Neuron (in vitro differentiated cells): ENCODE results near the gene CST9.
"Not testable (repeated sequence)": the region's sequence is repeated elsewhere in the genome, so short reads cannot be mapped to it uniquely, and the experiment has no call there.

Experiments used
- H2AFZ ChIP-seq: one replicate; pipeline ENCODE4 v1.6.1; 2013; ENCODE audit warnings: low read depth, mild to moderate bottlenecking, inconsistent platforms, low read length, moderate library complexity
- H3K27me3 ChIP-seq: one replicate; pipeline ENCODE4 v1.6.1; 2013; ENCODE audit warnings: low read length; ENCODE audit not compliant: insufficient read depth
- H3K36me3 ChIP-seq: one replicate; pipeline ENCODE4 v1.6.1; 2013; ENCODE audit warnings: low read length; ENCODE audit not compliant: insufficient read depth
- H3K4me1 ChIP-seq: one replicate; pipeline ENCODE4 v1.6.1; 2013; ENCODE audit warnings: low read length; ENCODE audit not compliant: insufficient read depth
- H3K4me3 ChIP-seq: 2 replicates; pipeline ENCODE4 v1.5.1; 2013; ENCODE audit warnings: mild to moderate bottlenecking, low read length, moderate library complexity
- H3K9me3 ChIP-seq: one replicate; pipeline ENCODE4 v1.6.1; 2013; ENCODE audit warnings: low read length

CST9 gene

DNA sequence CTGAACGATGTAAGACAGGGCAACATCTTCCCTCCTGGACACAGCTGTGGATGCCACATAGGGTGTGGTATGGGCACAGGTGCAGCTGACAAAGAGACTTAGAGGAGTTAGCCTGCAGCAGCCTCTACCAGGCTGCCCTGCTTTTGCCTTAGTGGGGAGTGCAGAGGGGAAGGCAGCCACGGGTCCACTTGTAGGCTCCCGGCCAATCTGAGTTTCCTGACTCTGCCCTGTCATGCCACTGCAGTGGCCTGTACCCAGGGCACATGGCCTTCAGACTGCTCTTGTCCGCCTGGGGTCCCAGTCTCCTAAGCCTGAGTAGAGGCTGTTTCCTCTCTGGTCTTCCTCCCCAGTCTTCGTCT, 20.3 kb downstream of the CST9 start:
- H2AFZ ChIP-seq: no peak overlapping the region
- no peaks in the 10 kb centered on the region for H3K9me3 ChIP-seq
- H3K4me3 ChIP-seq: no peak overlapping the region
- no peaks in the 10 kb centered on the region for H3K4me1 ChIP-seq
- peaks cover 12% of the 10 kb centered on the region for H3K27me3 ChIP-seq
- H3K36me3 ChIP-seq: no peaks in the 10 kb centered on the region

DNA sequence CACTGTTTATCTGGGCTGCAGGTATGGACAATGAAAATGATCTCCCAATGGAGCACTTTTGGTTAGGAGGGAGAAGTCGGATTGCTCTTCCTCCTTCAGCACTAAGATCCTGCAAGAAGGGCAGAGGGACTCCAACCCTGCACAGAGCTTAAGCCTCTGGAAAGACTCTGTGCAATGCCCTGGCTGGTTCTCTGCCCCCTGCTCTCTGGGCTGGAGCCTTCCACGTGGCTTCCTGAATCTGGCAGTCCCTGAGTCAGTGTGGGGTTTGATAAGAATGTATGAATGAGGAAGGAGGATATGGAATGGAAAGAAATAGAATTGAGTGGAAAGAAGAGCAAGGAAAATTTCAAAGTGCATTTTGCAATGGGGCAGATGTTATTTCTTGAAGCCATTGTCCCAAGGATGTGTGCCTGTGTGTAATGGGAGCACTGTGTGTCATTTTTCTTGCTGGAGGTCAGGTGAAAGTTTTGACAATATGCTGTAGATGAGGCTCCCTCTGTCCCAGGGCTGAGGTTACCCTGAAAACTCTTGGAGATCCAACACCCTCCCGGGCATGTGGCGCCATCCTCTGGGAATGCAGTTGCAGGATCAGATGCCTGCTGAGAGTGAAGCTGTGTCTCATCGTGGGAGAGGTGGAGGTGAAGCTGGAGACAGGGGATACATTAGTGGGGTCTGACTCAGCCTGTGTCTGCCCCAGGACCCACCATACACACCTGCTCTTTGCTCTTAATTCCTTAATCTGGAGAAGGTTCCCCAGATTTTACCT, 21.1 kb downstream of the CST9 start:
- Histone ChIP-seq H3K9me3 (no peaks in the 10 kb centered on the region), H3K4me3 (no peak overlapping the region), H2AFZ (no peak overlapping the region), H3K4me1 (no peaks in the 10 kb centered on the region), H3K27me3 (peaks cover 12% of the 10 kb centered on the region), H3K36me3 (no peaks in the 10 kb centered on the region)

DNA sequence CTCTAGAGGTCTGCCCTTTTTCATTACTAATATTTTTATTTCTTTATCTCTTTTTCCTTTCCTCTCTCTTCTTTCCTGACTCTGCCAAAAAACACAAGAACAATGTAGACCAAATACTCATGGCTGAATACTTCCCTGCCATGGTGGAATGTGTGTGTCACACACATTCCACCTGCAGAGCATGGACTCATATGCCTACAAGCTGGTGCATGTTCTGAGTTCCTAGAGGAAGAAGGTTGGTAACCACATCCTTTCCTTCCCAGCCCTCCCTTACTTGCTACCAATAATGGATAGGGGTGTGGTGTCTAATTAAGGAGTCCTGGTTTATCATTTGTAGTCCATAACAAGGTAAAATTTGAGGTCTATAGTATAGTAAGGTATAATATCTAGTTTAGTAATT, 22.2 kb downstream of the CST9 start:
- no peak overlapping the region for H3K4me3 ChIP-seq
- no peak overlapping the region for H2AFZ ChIP-seq
- no peaks in the 10 kb centered on the region for H3K36me3 ChIP-seq
- no peaks in the 10 kb centered on the region for H3K9me3 ChIP-seq
- no peaks in the 10 kb centered on the region for H3K4me1 ChIP-seq
- H3K27me3 ChIP-seq: peaks cover 12% of the 10 kb centered on the region

DNA sequence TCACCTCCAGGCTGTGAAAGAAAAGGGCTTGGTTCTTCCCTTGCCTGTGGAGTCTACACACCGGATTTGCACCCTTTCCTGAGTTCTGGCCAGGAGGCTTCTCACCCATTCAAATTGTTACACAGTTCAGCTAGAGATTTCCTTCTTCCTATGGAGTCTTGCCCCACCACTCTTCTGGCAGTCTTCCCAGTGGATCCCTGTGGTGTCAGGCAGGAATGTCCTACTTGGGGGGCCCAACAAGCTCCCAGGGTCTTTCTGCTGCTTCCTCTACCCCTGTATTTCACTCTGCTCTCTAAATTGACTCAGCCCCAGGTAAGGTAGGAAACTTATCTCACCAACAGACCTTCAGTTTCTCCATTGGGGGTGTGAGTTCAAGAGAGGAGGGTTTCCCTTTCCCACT, 23.4 kb downstream of the CST9 start:
- Histone ChIP-seq H3K4me3 (no peak overlapping the region), H2AFZ (no peak overlapping the region), H3K27me3 (peaks cover 12% of the 10 kb centered on the region), H3K36me3 (no peaks in the 10 kb centered on the region), H3K4me1 (no peaks in the 10 kb centered on the region), H3K9me3 (no peaks in the 10 kb centered on the region)

DNA sequence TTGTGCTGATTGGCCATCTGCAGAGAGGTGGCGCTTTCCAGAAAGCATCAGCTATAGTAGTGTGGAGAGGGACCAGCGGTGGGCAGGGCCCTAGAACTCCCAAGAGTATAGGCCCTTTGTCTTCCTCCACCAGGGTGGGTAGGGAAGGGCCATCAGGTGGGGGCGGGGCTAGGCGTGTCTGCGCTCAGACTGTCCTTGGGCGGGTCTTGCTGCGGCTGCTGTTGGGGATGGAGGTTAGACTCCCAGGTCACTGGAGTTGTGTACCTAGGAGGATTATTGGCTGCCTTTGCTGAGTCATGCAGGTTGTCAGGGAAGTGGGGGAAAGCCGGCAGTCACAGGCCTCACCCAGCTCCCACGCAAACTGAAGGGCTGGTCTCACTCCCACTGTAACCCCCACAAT, 23.9 kb downstream of the CST9 start:
- not testable (repeated sequence) for H2AFZ ChIP-seq, H3K9me3 ChIP-seq, H3K4me1 ChIP-seq, H3K36me3 ChIP-seq, H3K4me3 ChIP-seq
- peaks cover 12% of the 10 kb centered on the region for H3K27me3 ChIP-seq

DNA sequence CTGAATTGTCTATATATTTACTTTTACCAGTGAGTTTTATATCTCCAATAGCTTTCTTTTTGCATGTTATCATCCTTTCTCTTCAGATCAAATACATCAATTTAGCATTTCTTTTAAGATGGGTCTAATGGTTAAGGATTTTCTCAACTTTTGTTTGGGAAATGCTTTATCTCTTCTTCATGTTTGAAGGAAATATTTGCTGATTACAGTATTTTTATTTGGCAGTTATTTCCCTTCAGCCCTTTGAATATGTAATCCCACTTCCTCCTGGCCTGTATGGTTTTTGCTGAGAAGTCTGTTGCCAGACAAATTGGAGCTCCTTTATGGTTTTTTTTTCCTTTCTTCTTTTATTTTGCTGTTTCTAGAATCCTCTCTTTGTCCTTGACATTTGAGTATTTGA, 30.7 kb downstream of the CST9 start:
- H3K36me3 ChIP-seq: no peaks in the 10 kb centered on the region
- H3K27me3 ChIP-seq: no peaks in the 10 kb centered on the region
- no peaks in the 10 kb centered on the region for H3K4me1 ChIP-seq
- H3K9me3 ChIP-seq: no peaks in the 10 kb centered on the region
- H3K4me3 ChIP-seq: no peak overlapping the region
- H2AFZ ChIP-seq: no peak overlapping the region

DNA sequence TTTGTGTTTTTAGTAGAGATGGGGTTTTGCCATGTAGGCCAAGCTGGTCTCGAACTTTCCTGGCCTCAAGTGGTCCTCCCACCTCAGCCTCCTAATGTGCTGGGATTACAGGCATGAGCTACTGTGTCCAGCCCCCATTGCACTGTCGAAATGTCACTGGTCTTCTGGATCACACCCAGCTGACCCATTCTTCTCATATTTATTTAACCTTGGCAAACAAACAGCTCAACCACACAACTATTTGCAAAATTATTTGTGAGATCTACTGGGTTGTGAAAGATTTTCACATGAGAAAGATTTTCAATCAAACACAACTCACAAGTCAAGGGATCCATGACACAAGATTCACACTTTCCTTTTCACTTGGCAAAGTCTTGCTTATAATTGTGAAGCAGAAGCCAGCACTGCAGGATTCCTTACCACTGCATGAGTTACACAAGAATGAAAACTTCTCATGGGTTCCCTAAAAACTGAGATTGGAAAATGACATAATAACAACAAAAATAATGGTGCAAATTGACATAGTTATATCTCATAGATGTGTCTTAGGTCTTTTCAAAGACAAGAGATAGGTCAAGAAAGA, 35.4 kb downstream of the CST9 start:
- no peaks in the 10 kb centered on the region for H3K4me1 ChIP-seq
- no peak overlapping the region for H3K4me3 ChIP-seq
- no peaks in the 10 kb centered on the region for H3K36me3 ChIP-seq
- H3K27me3 ChIP-seq: no peaks in the 10 kb centered on the region
- no peak overlapping the region for H2AFZ ChIP-seq
- no peaks in the 10 kb centered on the region for H3K9me3 ChIP-seq

DNA sequence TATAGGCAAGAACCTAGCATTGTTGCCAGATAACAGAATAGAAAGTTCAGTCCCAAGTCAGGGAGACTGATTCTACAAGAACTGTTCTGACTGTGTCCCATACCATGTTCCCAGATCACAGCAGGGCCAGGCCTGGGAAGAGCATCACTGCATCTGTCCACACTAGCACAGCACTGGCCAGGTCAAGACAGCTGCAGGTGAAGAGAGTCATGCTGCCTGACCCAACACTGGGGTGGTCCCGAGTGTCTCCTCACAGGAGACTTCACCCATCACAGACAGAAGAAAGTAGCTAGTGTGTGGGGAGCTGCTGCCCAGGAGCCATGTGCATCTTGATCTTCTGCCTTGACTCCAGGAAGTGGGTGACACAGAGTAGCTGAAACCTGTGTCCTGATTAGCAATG, 36.1 kb downstream of the CST9 start:
- no peak overlapping the region for H3K4me3 ChIP-seq
- no peaks in the 10 kb centered on the region for H3K36me3 ChIP-seq
- H3K27me3 ChIP-seq: no peaks in the 10 kb centered on the region

DNA sequence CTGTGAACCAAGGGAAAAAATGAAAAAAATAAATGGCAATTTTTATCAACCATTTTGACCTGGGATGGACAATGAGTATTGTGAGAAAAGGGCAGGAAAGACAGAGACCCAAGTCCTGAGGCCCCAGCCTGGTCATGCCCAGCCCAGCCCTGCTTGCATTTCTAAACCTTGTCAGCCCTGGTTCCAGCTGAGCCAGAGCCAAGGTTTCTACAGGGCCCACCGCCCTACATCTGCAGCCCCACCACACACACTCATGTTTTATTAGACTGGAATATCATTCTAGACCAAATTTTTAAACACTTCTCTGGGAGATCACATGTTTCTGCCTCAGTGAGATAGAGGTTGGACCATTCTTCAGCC, 36.8 kb downstream of the CST9 start:
- Histone ChIP-seq H3K36me3 (no peaks in the 10 kb centered on the region), H2AFZ (no peak overlapping the region), H3K27me3 (no peaks in the 10 kb centered on the region), H3K4me1 (no peaks in the 10 kb centered on the region), H3K4me3 (no peak overlapping the region), H3K9me3 (no peaks in the 10 kb centered on the region)

More for the DNA sequence above, 36.1 kb downstream of the CST9 start:
- Histone ChIP-seq H2AFZ (no peak overlapping the region), H3K4me1 (no peaks in the 10 kb centered on the region), H3K9me3 (no peaks in the 10 kb centered on the region)

DNA sequence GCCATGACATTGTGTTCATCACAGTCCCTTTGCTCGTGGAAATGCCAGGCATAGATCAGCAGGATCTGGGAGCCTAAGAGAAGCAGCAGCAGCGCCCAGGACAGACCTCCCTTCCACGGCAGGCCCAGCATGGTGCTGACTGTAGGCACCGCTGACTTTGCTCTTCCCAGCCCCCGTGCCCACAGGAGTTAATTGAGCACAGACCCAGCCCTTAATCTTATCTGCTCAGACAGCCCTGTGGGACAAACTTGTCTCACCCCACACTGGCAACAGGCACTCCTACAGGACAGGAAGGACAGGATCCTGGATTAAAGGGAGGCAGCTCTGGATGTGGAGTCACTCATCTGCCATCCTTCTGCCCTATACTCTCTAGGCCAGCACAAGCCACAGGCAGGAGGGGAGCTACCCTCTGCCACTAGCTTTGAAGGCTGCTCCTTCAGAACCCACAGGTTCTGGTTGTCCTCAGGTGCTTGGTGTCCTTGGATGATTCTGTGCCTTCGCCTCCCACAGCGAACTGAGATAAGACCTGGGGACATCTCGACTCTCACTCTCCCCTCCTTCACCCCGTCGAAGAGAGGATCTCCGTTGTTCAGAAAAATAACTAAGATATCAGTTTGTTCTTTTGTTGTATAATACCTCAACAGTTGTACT, 37.3 kb downstream of the CST9 start, which contains the start of gene CST9L:
CST9L (minus strand) TSS at position 165 of the 651 bp plus-strand sequence; CDS start at position 131, 34 bp downstream.
- Histone ChIP-seq H3K27me3 (no peaks in the 10 kb centered on the region), H3K4me1 (no peaks in the 10 kb centered on the region), H3K4me3 (no peak within 1 kb of the TSS), H3K9me3 (no peaks in the 10 kb centered on the region), H3K36me3 (no peaks in the 10 kb centered on the region), H2AFZ (no peak within 1 kb of the TSS)

DNA sequence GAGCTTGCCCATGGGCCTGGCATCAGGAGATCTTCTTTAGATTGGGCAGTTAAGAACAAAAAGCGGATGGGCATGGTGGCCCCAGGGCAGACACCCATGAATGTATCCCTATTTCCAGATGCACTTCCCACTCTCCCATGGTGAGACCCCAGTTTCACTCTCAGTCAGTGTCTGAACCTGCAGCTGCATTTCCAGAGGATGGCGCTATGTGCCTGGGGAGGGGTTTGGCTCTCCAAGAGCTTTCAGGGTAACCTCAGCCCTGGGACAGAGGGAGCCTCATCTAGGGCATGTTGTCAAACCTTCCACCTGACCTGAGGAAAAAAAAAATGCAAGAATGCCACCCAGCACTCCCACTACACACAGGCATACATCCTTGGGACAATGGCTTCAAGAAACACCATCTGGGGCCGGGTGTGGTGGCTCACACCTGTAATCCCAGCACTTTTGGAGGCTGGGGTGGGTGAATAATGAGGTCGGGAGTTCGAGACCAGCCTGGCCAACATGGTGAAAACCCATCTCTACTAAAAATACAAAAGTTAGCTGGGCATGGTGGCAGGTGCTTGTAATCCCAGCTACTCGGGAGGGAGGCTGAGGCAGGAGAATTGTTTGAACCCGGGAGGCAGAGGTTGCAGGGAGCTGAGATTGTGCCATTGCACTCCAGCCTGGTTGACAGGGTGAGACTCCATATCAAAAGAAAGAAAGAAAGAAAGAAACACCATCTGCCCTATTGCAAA, 39.4 kb downstream of the CST9 start:
- H3K9me3 ChIP-seq: no peaks in the 10 kb centered on the region
- no peaks in the 10 kb centered on the region for H3K4me1 ChIP-seq
- H3K36me3 ChIP-seq: no peaks in the 10 kb centered on the region
- H2AFZ ChIP-seq: no peak overlapping the region
- no peaks in the 10 kb centered on the region for H3K27me3 ChIP-seq
- no peak overlapping the region for H3K4me3 ChIP-seq

DNA sequence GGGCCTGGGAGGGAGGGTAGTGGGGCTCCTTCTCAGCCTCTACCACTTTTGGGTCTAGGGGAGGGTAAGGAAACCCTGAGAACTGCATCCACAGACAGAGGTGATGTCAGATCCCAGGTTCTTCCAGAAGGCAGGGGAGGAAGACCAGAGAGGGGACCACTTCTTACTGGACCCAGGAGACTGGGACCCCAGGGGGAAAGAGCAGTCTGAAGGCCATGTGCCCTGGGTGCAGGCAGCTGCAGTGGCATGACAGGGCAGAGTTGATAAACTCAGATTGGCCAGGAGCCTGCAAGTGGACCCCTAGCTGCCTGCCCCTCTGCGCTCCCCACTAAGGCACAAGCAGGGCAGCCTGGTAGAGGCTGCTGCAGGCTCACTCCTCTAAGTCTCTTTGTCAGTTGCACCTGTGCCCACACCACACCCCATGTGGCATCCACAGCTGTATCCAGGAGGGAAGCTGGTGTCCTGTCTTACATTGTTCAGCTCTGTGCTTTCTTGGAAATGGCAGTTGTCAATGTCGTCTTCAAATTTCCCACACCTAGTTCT, 40.1 kb downstream of the CST9 start:
- Histone ChIP-seq H3K27me3 (no peaks in the 10 kb centered on the region), H3K4me3 (no peak overlapping the region), H3K36me3 (no peaks in the 10 kb centered on the region), H2AFZ (no peak overlapping the region), H3K4me1 (no peaks in the 10 kb centered on the region), H3K9me3 (no peaks in the 10 kb centered on the region)

DNA sequence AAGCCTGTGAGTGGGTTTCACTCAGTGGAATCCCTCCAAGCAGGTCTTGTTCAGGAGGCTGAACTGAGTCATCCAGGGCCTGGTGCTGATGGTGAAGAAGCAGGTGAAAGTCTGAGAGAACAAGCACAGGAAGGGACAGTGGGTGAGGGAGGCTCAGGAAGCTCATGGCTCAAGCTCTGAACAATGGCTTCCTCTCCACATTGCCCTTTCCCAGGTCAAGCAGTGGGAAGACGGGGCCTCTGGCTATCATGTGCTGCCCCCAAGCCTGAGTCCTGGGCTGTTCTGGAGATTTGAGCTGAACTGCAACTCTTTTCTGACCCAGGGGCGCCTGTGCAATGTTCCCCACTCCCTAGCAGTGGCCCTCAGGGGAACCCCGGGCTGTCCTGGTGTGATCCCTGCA, 40.8 kb downstream of the CST9 start:
- H2AFZ ChIP-seq: no peak overlapping the region
- H3K4me3 ChIP-seq: no peak overlapping the region
- no peaks in the 10 kb centered on the region for H3K9me3 ChIP-seq
- no peaks in the 10 kb centered on the region for H3K27me3 ChIP-seq
- H3K36me3 ChIP-seq: no peaks in the 10 kb centered on the region
- H3K4me1 ChIP-seq: no peaks in the 10 kb centered on the region
